Heart right ventricle (tissue), 16 donors: ENCODE data around the gene BCL2L1. TPM values are rescaled to one million over a fixed set of nuclear protein-coding genes. Genes with fewer than 3 reads are reported as not detected.
A peak's percentile ranks its signal among the peaks of the same experiment; 100 is the strongest.

ENCODE experiments used
- ATAC-seq, 8 donors: fragments of 200-7000 bp; cut with Tn5 transposase; one replicate each; pipeline ENCODE4 v1.9.1; 2020; ENCODE audit warnings: mild to moderate bottlenecking in 8 of 8, moderate library complexity in 8 of 8, moderate number of reproducible peaks in 1 of 8
- DNase-seq, 2 donors: peaks; one replicate each; pipeline ENCODE4 v3.0.0-alpha.2; 2020
- H3K27ac ChIP-seq, 10 donors: fragments of 200-600 bp; sonication (generic) in 2 of 10; one replicate each; pipeline versions ENCODE4 v1.5.0 to v1.8.0; 2020 to 2022; ENCODE audit warnings: mild to moderate bottlenecking in 3 of 10
- H3K27me3 ChIP-seq, 7 donors: fragments of 200-600 bp; one replicate each; pipeline ENCODE4 v1.8.0; 2021 to 2022; ENCODE audit warnings: mild to moderate bottlenecking in 2 of 7
- H3K36me3 ChIP-seq, 9 donors: fragments of 200-600 bp; sonication (generic) in 1 of 9; one replicate each; pipeline versions ENCODE4 v1.5.0 to v1.8.0; 2020 to 2022; ENCODE audit warnings: mild to moderate bottlenecking in 2 of 9
- H3K4me1 ChIP-seq, 9 donors: fragments of 200-600 bp; sonication (generic) in 1 of 9; one replicate each; pipeline versions ENCODE4 v1.5.0 to v1.8.0; 2020 to 2022; ENCODE audit warnings: mild to moderate bottlenecking in 4 of 9
- H3K4me3 ChIP-seq, 10 donors: fragments of 200-600 bp; sonication (generic) in 2 of 10; one replicate each; pipeline versions ENCODE4 v1.5.0 to v1.8.0; 2020 to 2022; ENCODE audit warnings: mild to moderate bottlenecking in 7 of 10, moderate library complexity in 2 of 10
- H3K9me3 ChIP-seq, 11 donors: fragments of 200-600 bp in 10 of 11; sonication (generic) in 2 of 11; one replicate each; pipeline versions ENCODE4 v1.5.0 to v1.8.0; 2013 to 2022; ENCODE audit warnings: mild to moderate bottlenecking in 2 of 11, control low read depth in 1 of 11, moderate library complexity in 1 of 11
- WGBS, 2 donors: extraction: QIAGEN DNeasy Blood & Tissue Kit; methylation state at CpG; one replicate each; pipeline ENCODE4 v1.1.7; 2013; ENCODE audit warnings: inconsistent platforms in 1 of 2; 5-methylcytosine and 5-hydroxymethylcytosine counted together
- intact Hi-C, 10 donors: fragments of 100-400 bp; cut with DNase I; formaldehyde crosslinking; loops; one replicate each; pipeline versions ENCODE4 v1.11.1 to v1.14.2; 2022
- polyA plus RNA-seq, 2 donors: library from polyadenylated mRNA; stranded (reverse); fragments of 200-250 nt; gene quantifications; one replicate each; pipeline ENCODE4 v1.2.3, GENCODE V29; 2013
- total RNA-seq, 10 donors: library from RNA; stranded (reverse); fragmentation: NEBNext Ultra II Directional in 3 of 10; extraction: Animal tissue kit (Norgen Biotek cat#: 25700) in 3 of 10; gene quantifications; one replicate each; pipeline versions ENCODE4 v1.2.1 to v1.2.4, GENCODE V29; 2021 to 2023
- TF ChIP-seq, protein P1 (sequence below), 9 donors: fragments of 200-600 bp; sonication (generic) in 2 of 9; IDR thresholded peaks; one replicate each; pipeline versions ENCODE4 v1.5.0 to v1.8.0; 2021 to 2022; ENCODE audit warnings: antibody characterized with exemption in 9 of 9, mild to moderate bottlenecking in 5 of 9, moderate library complexity in 1 of 9
- donor health status: Arrhythmogenic right ventricular cardiomyopathy.
- donor health status: ischemic (EF 13 %, LVEDD 7.1; RV severe dilation, severe dysfunction).
- donor health status: healthy with polysubstance abuse.
- donor health status: DM: no; HTN: yes; CAD: no.
- donor health status: DM: no; HTN: no; CAD: no.
- donor health status: ischemic (EF 25% LVEDD 6.9; RV normal size, moderate dysfunction).
- donor health status: ischemic (EF 25% LVEDD 5.7; RV mildly dilated, moderate dysfunction).
- donor health status: healthy.
- donor health status: DM: yes; HTN: yes; CAD: no.
- donor health status: Ischemic cardiomyopathy.
- donor health status: ischemic (EF 35%, LVEDD 5.7; RV mildly dilated, moderate dysfunction).
- donor health status: nonischemic (EF 11% LVEDD 7.7; RV severe dilation, severe dysfunction).
- donor health status: DM: yes; HTN: yes; CAD: no.
- donor health status: PGD.
- donor health status: ischemic (EF 29% LVEDD 5.4; RV normal size, mild dysfunction).
- donor health status: nonischemic (EF 23%, LVEDD 6.1; RV moderate dilation, normal function).

Gene BCL2L1
- total and polyA plus RNA-seq, 12 donors = 34.7 to 128 (median 45.9) TPM

DNA sequence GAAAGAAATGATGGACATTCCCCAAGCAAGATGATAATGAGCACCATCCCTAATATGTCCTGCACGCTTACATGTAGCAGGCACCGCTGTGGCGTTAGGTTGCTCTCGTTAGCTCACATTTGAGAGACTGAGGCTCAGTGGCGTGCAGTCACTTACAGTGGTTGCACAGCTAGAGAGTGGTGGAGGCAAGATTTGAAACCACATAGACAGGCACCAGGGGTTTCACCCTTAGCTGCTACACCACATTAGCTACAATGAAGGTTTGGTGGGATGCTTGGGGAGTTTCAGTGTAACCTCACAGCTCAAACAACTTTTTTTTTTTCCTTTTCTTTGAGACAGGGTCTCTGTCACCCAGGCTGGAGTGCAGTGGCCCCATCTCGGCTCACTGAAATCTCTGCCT lies 81.3 kb downstream of the BCL2L1 start:
- peaks cover 0 to 14% (median 4%) of the 10 kb centered on the region in 9 donors for H3K4me1 ChIP-seq
- DNase-seq (no peak), ATAC-seq (no peak)
- peaks cover 0 to 7% (median 5%) of the 10 kb centered on the region in 7 donors for H3K27me3 ChIP-seq
- H3K9me3 ChIP-seq = no peaks in the 10 kb centered on the region
- no peak overlapping the region for H3K27ac ChIP-seq
- intact Hi-C loops = no loop called here
- H3K4me3 ChIP-seq = no peak overlapping the region
- WGBS, 2 donors = 91% methylated on average over 6 of the region's 6 CpGs
- H3K36me3 ChIP-seq = no peaks in the 10 kb centered on the region
- TF ChIP-seq, protein P1, sequence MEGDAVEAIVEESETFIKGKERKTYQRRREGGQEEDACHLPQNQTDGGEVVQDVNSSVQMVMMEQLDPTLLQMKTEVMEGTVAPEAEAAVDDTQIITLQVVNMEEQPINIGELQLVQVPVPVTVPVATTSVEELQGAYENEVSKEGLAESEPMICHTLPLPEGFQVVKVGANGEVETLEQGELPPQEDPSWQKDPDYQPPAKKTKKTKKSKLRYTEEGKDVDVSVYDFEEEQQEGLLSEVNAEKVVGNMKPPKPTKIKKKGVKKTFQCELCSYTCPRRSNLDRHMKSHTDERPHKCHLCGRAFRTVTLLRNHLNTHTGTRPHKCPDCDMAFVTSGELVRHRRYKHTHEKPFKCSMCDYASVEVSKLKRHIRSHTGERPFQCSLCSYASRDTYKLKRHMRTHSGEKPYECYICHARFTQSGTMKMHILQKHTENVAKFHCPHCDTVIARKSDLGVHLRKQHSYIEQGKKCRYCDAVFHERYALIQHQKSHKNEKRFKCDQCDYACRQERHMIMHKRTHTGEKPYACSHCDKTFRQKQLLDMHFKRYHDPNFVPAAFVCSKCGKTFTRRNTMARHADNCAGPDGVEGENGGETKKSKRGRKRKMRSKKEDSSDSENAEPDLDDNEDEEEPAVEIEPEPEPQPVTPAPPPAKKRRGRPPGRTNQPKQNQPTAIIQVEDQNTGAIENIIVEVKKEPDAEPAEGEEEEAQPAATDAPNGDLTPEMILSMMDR (IDR thresholded peaks at IDR 0.05) = no peak

DNA sequence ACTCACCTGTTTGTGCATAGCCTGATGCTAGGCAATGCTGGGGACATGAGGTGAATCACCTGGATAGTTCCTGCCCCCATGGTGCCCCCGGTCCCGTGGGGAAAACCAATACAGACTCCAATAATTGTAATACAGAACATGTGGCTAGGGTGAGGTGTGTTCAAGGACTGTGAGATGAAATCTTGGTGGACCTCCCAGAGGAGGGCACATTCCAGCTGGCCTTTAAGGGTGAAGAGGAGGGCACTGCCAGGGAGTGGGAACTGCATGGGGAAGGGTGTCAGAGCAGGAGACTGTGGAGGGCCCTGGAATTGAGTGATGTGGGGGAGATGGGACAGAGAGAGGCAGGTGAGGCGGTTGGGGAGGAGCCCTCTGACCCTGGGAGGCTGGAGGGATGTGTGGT lies 82.4 kb downstream of the BCL2L1 start:
- DNase-seq (no peak), ATAC-seq (no peak)
- H3K36me3 ChIP-seq = no peaks in the 10 kb centered on the region
- H3K9me3 ChIP-seq = no peaks in the 10 kb centered on the region
- intact Hi-C loops = no loop called here
- TF ChIP-seq, protein P1 (IDR thresholded peaks at IDR 0.05) = no peak
- H3K4me3 ChIP-seq = peak overlapping the region in 1 of 10 donors; percentile 50
- peak overlapping the region in 2 of 10 donors; percentile 87 to 91 for H3K27ac ChIP-seq
- peaks cover 0 to 7% (median 5%) of the 10 kb centered on the region in 7 donors for H3K27me3 ChIP-seq
- WGBS, 2 donors = 68 to 83% methylated on average over 3 of the region's 3 CpGs
- peaks cover 0 to 14% (median 4%) of the 10 kb centered on the region in 9 donors for H3K4me1 ChIP-seq

DNA sequence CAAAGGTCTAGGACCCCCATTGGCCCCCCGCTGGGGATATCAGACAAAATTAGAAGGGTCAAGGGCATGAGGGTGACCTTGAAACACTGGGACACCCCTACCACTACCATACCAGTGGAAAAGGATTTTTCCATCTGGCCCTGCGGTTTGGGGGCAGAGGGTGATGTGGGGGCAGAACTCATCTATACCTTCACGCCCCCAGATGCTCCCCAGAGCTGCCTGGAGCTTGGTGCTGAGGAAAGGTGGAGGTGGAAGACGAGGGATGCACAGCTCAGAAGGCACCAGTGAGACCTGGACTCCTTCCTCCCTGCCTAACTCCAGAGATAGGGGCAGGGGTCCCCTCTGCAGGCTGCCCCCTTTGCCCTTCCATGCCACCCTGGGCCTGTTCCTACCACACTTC lies 83.9 kb downstream of the BCL2L1 start:
- 82% methylated on average over 4 of the region's 4 CpGs for whole genome bisulfite sequencing, 2 donors
- TF ChIP-seq, protein P1 (IDR thresholded peaks at IDR 0.05) = no peak
- no peak for ATAC-seq
- H3K9me3 ChIP-seq = no peaks in the 10 kb centered on the region
- H3K4me1 ChIP-seq = peaks cover 0 to 14% (median 5%) of the 10 kb centered on the region in 9 donors
- peaks cover 0 to 7% (median 5%) of the 10 kb centered on the region in 7 donors for H3K27me3 ChIP-seq
- intact Hi-C loops = no loop called here
- H3K4me3 ChIP-seq = peak overlapping the region in 9 of 10 donors; percentile 12 to 58 (median 41)
- H3K36me3 ChIP-seq = no peaks in the 10 kb centered on the region
- H3K27ac ChIP-seq = peak overlapping the region; percentile 44 to 91 (median 72)
- DNase-seq = no peak

DNA sequence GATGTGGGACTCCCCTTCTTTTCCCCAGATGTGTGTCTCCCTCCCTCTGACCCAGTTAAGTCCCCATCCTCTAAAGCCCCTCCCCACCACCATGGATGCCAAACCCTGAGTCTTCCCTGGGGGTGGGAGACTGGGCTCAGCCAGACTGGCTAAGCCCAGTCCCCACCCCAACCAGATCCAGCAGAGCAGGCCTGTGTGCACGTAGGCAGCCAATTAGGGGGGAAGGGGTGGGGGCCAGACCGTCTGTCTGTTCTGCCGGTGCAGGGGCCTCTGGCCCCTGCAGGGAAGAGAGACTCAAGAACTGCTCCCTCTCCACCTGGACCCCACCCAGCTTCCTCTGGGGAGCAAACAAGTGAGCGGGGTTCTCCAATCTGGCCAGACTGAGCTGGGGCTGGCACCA lies 84.4 kb downstream of the BCL2L1 start:
- 59 to 68% methylated on average over 4 of the region's 4 CpGs for WGBS, 2 donors
- peak in 7 of 8 donors; percentile 11 to 52 (median 30) for ATAC-seq
- Histone ChIP-seq H3K4me1 (peaks cover 0 to 14% (median 5%) of the 10 kb centered on the region in 9 donors), H3K36me3 (no peaks in the 10 kb centered on the region), H3K27me3 (peaks cover 0 to 7% (median 5%) of the 10 kb centered on the region in 7 donors), H3K9me3 (no peaks in the 10 kb centered on the region), H3K4me3 (peak overlapping the region in 9 of 10 donors; percentile 28 to 58 (median 41)), H3K27ac (peak overlapping the region; percentile 50 to 91 (median 72))
- DNase-seq = no peak
- TF ChIP-seq, protein P1 (IDR thresholded peaks at IDR 0.05) = no peak
- intact Hi-C loops = no loop called here
